Measurements from ENCODE around the gene MAN1C1.

DNA sequence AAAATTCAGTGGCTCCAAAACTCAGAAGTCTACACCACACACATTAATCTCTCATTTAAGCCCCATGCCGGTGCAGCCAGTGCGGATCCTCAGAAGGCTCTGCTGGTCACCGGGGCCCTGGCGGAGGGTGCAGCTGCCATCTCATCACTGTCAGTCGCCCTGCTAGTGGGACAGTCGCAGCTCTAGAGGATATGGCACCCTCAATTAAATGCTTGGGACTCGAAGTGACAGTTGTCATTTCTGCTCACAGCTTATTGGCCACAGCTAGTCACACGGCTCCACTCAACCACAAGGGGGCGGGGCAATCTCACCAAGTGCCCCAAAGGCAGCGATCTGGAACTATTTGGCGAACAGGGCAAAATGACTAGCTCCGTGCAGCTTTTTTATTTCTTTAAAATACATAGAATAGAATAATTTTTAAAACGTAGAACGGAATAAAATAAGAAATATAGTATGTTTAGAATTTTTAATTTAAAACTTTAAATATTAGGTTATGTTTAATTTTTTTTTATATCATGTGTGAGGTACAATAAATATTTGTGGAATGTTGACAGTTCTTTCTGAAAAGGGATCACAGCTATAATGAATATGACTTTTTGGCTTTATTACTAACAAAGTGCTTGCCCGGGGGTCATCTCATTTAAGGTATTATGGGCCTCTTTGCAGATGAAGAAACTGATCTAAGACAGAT lies 8.0 kb upstream of the MAN1C1 start:
- TF ChIP-seq EZH2phosphoT487 (IDR thresholded peaks at IDR 0.05; ENCODE audit: borderline replicate concordance, low read depth) (no peak), EP300 (IDR thresholded peaks at IDR 0.05; ENCODE audit: borderline replicate concordance in 1 of 2, low read depth in 1 of 2, low read length in 1 of 2) (no peak), YY1 (IDR thresholded peaks at IDR 0.05; ENCODE audit: low read depth) (no peak), MXI1 (IDR thresholded peaks at IDR 0.05; ENCODE audit: low read depth, low read length) (peak; percentile 38; the same call in 1 of the 2 replicates)
- TF ChIP-seq, protein P1, sequence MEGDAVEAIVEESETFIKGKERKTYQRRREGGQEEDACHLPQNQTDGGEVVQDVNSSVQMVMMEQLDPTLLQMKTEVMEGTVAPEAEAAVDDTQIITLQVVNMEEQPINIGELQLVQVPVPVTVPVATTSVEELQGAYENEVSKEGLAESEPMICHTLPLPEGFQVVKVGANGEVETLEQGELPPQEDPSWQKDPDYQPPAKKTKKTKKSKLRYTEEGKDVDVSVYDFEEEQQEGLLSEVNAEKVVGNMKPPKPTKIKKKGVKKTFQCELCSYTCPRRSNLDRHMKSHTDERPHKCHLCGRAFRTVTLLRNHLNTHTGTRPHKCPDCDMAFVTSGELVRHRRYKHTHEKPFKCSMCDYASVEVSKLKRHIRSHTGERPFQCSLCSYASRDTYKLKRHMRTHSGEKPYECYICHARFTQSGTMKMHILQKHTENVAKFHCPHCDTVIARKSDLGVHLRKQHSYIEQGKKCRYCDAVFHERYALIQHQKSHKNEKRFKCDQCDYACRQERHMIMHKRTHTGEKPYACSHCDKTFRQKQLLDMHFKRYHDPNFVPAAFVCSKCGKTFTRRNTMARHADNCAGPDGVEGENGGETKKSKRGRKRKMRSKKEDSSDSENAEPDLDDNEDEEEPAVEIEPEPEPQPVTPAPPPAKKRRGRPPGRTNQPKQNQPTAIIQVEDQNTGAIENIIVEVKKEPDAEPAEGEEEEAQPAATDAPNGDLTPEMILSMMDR (IDR thresholded peaks at IDR 0.05), result peak; percentile 60
- TF ChIP-seq, protein P2, sequence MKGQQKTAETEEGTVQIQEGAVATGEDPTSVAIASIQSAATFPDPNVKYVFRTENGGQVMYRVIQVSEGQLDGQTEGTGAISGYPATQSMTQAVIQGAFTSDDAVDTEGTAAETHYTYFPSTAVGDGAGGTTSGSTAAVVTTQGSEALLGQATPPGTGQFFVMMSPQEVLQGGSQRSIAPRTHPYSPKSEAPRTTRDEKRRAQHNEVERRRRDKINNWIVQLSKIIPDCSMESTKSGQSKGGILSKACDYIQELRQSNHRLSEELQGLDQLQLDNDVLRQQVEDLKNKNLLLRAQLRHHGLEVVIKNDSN (IDR thresholded peaks at IDR 0.05; ENCODE audit: borderline replicate concordance, low read depth), result peak; percentile 79; the same call in 1 of the 2 replicates
